Liver (tissue), 9 donors: ENCODE measurements around the gene MAP3K20. TPM values are rescaled to one million over a fixed set of nuclear protein-coding genes. Genes with fewer than 3 reads are reported as not detected.

ENCODE experiments used
- DNase-seq: peaks from one replicate; pipeline ENCODE4 v3.0.0-alpha.2; 2017; ENCODE audit warnings: low spot score
- H3K27ac ChIP-seq, 2 donors: one replicate each; pipeline ENCODE4 v1.7.0; 2013; ENCODE audit warnings: inconsistent platforms in 2 of 2, low read length in 2 of 2, control low read depth in 1 of 2, low read depth in 1 of 2, mild to moderate bottlenecking in 1 of 2
- H3K27me3 ChIP-seq, 4 donors: one replicate each; pipeline versions ENCODE4 v1.6.1 to v1.7.0; 2013; ENCODE audit warnings: low read length in 3 of 4, inconsistent platforms in 1 of 4, mild to moderate bottlenecking in 1 of 4, moderate library complexity in 1 of 4; ENCODE audit not compliant: control insufficient read depth in 4 of 4, insufficient read depth in 4 of 4
- H3K36me3 ChIP-seq, 4 donors: one replicate each; pipeline versions ENCODE4 v1.6.1 to v1.7.0; 2013; ENCODE audit warnings: low read length in 3 of 4, mild to moderate bottlenecking in 3 of 4, low read depth in 1 of 4, moderate library complexity in 1 of 4; ENCODE audit not compliant: control insufficient read depth in 4 of 4, insufficient read depth in 3 of 4
- H3K4me1 ChIP-seq, 4 donors: one replicate each; pipeline versions ENCODE4 v1.6.1 to v1.7.0; 2013; ENCODE audit warnings: low read length in 3 of 4, mild to moderate bottlenecking in 3 of 4, moderate library complexity in 1 of 4; ENCODE audit not compliant: control insufficient read depth in 4 of 4, insufficient read depth in 4 of 4
- H3K4me3 ChIP-seq, 3 donors: one replicate each; pipeline versions ENCODE4 v1.6.1 to v1.7.0; 2013; ENCODE audit warnings: low read length in 3 of 3, control low read depth in 1 of 3, low read depth in 1 of 3, mild to moderate bottlenecking in 1 of 3
- H3K9ac ChIP-seq, 2 donors: one replicate each; pipeline ENCODE4 v1.7.0; 2013; ENCODE audit warnings: low read length in 2 of 2, mild to moderate bottlenecking in 2 of 2, moderate library complexity in 2 of 2, control low read depth in 1 of 2, low read depth in 1 of 2
- H3K9me3 ChIP-seq, 4 donors: one replicate each; pipeline versions ENCODE4 v1.6.1 to v1.7.0; 2013; ENCODE audit warnings: low read length in 3 of 4; ENCODE audit not compliant: control insufficient read depth in 4 of 4
- ATF3 ChIP-seq: IDR thresholded peaks from 2 replicates; pipeline ENCODE4 v1.6.1; 2016; ENCODE audit warnings: antibody characterized with exemption
- CTCF ChIP-seq: fragments of 150-350 bp; IDR thresholded peaks from 2 replicates; pipeline ENCODE4 v1.5.1; 2017; ENCODE audit warnings: improper control_type of control experiment, low read depth, low read length; ENCODE audit not compliant: missing input control
- EGR1 ChIP-seq, 2 donors: IDR thresholded peaks; 2 replicates each; pipeline ENCODE4 v1.6.1; 2016 to 2018; ENCODE audit warnings: antibody characterized with exemption in 2 of 2, low read depth in 2 of 2
- FOXA1 ChIP-seq: IDR thresholded peaks from 2 replicates; pipeline ENCODE4 v1.6.1; 2016; ENCODE audit warnings: antibody characterized with exemption
- FOXA2 ChIP-seq: IDR thresholded peaks from 2 replicates; pipeline ENCODE4 v1.6.1; 2016; ENCODE audit warnings: antibody characterized with exemption
- GABPA ChIP-seq, 2 donors: IDR thresholded peaks in 1 of 2; conservative IDR thresholded peaks in 1 of 2; 2 replicates each; pipeline ENCODE4 v1.6.1; 2016; ENCODE audit warnings: antibody characterized with exemption in 2 of 2, mild to moderate bottlenecking in 1 of 2, moderate library complexity in 1 of 2
- HNF4A ChIP-seq, 2 donors: conservative IDR thresholded peaks; 2 replicates each; pipeline ENCODE4 v1.6.1; 2016; ENCODE audit warnings: antibody characterized with exemption in 2 of 2, mild to moderate bottlenecking in 2 of 2
- HNF4G ChIP-seq: IDR thresholded peaks from 2 replicates; pipeline ENCODE4 v1.6.1; 2016; ENCODE audit warnings: antibody characterized with exemption
- JUND ChIP-seq, 2 donors: IDR thresholded peaks; 2 replicates each; pipeline ENCODE4 v1.6.1; 2016; ENCODE audit warnings: antibody characterized with exemption in 2 of 2
- MAX ChIP-seq: IDR thresholded peaks from 2 replicates; pipeline ENCODE4 v1.6.1; 2016; ENCODE audit warnings: antibody characterized with exemption
- NR2F2 ChIP-seq: IDR thresholded peaks from 2 replicates; pipeline ENCODE4 v1.6.1; 2016; ENCODE audit warnings: antibody characterized with exemption
- RAD21 ChIP-seq, 2 donors: IDR thresholded peaks; 2 replicates each; pipeline ENCODE4 v1.6.1; 2016; ENCODE audit warnings: antibody characterized with exemption in 2 of 2, mild to moderate bottlenecking in 2 of 2
- REST ChIP-seq: IDR thresholded peaks from 2 replicates; pipeline ENCODE4 v1.6.1; 2016; ENCODE audit warnings: antibody characterized with exemption, mild to moderate bottlenecking
- RXRA ChIP-seq, 2 donors: IDR thresholded peaks; 2 replicates each; pipeline ENCODE4 v1.6.1; 2017 to 2018; ENCODE audit warnings: antibody characterized with exemption in 2 of 2, mild to moderate bottlenecking in 1 of 2
- SP1 ChIP-seq: IDR thresholded peaks from 2 replicates; pipeline ENCODE4 v1.6.1; 2018; ENCODE audit warnings: antibody characterized with exemption, mild to moderate bottlenecking
- TAF1 ChIP-seq: conservative IDR thresholded peaks from 2 replicates; pipeline ENCODE4 v1.6.1; 2016; ENCODE audit warnings: antibody characterized with exemption, mild to moderate bottlenecking
- YY1 ChIP-seq: IDR thresholded peaks from 2 replicates; pipeline ENCODE4 v1.6.1; 2016; ENCODE audit warnings: antibody characterized with exemption, mild to moderate bottlenecking
- ZBTB33 ChIP-seq: IDR thresholded peaks from 2 replicates; pipeline ENCODE4 v1.6.1; 2016; ENCODE audit warnings: antibody characterized with exemption
- WGBS: extraction: QIAGEN DNeasy Blood & Tissue Kit; methylation state at CpG from one replicate; pipeline ENCODE4 v1.1.7; 2013; 5-methylcytosine and 5-hydroxymethylcytosine counted together
- polyA plus RNA-seq, 2 donors: library from polyadenylated mRNA; stranded (reverse) in 1 of 2; unstranded in 1 of 2; fragments of 200-250 nt in 1 of 2; fragments of >200 nt in 1 of 2; fragmentation: Nextera tagmentation in 1 of 2; extraction: Ambion mirVana in 1 of 2; gene quantifications; one replicate each; pipeline versions ENCODE4 v1.2.1 to v1.2.3, GENCODE V29; 2013 to 2015
- total RNA-seq, 2 donors: library from RNA; depleted of rRNA; stranded (reverse); fragments of >200 nt; gene quantifications; one replicate each; pipeline ENCODE4 v1.2.3, GENCODE V29; 2014
- donor health status: healthy.
- donor health status: healthy.
- donor health status: healthy.
- donor health status: healthy.
- donor health status: healthy.

The MAP3K20 gene
- total and polyA plus RNA-seq, 4 donors, result 9.1 to 22.6 (median 14.9) TPM

- no peak overlapping the region for H3K9ac ChIP-seq
- H3K36me3 ChIP-seq, result peaks cover 0 to 2% (median 0%) of the 10 kb centered on the region in 4 donors
- peaks cover 5 to 20% (median 11%) of the 10 kb centered on the region in 4 donors for H3K4me1 ChIP-seq
- peak overlapping the region; percentile 52 to 77 for H3K27ac ChIP-seq
- no peaks in the 10 kb centered on the region for H3K9me3 ChIP-seq
- DNase-seq, result no peak
- peak; percentile 56 to 79 for TF ChIP-seq RXRA (IDR thresholded peaks at IDR 0.05)
- TF ChIP-seq TAF1, result no peak
- TF ChIP-seq GABPA (IDR thresholded peaks at IDR 0.05 in 1 of 2, conservative IDR thresholded peaks at IDR 0.05 in 1 of 2), result no peak
- no peak for TF ChIP-seq REST
- TF ChIP-seq NR2F2, result no peak
- no peak for TF ChIP-seq CTCF
- TF ChIP-seq EGR1 (IDR thresholded peaks at IDR 0.05; ENCODE audit: low read depth in 2 of 2), result no peak
- peak; percentile 18 for TF ChIP-seq FOXA1
- TF ChIP-seq ZBTB33, result peak; percentile 85
- peak; percentile 45 to 55 for TF ChIP-seq RAD21 (IDR thresholded peaks at IDR 0.05)
- TF ChIP-seq MAX, result peak; percentile 71
- TF ChIP-seq FOXA2, result peak; percentile 76
- peak; percentile 56 for TF ChIP-seq SP1
- no peak for TF ChIP-seq HNF4G
- TF ChIP-seq YY1, result peak; percentile 88
- peak; percentile 69 to 72 for TF ChIP-seq HNF4A (conservative IDR thresholded peaks at IDR 0.05)
- TF ChIP-seq JUND (IDR thresholded peaks at IDR 0.05), result peak; percentile 93 to 96
- TF ChIP-seq ATF3, result peak; percentile 77
- WGBS, result 6% methylated on average over 1 of the region's 1 CpG
- H3K4me3 ChIP-seq, result no peak overlapping the region
- no peaks in the 10 kb centered on the region for H3K27me3 ChIP-seq
These were observed 84.3 kb downstream of the MAP3K20 start for GRCh38 chr2:173159791-173160463.
